ENCODE results near the gene SUV39H2.
A peak's percentile ranks its signal among the peaks of the same experiment; 100 is the strongest.
"Not testable (repeated sequence)": the region's sequence is repeated elsewhere in the genome, so short reads cannot be mapped to it uniquely, and the experiment has no call there.

The SUV39H2 gene

GRCh38 chr10:14876764-14877163 is 1.9 kb upstream of the SUV39H2 start:
- no peak for DNase-seq

- peak in 2 of 4 experiments; percentile 13 to 14 for DNase-seq
Observed at GRCh38 chr10:14879124-14879927, 660 bp downstream of the SUV39H2 start.

- no peak for DNase-seq
Observed at GRCh38 chr10:14879928-14880193, 1.2 kb downstream of the SUV39H2 start.

- no peak for DNase-seq
Observed at GRCh38 chr10:14880229-14880628, 1.6 kb downstream of the SUV39H2 start.

GRCh38 chr10:14884082-14884481 is 5.4 kb downstream of the SUV39H2 start:
- no peak for DNase-seq

- no peak for DNase-seq
Observed at GRCh38 chr10:14889318-14889717, 10.7 kb downstream of the SUV39H2 start.

- no peak for DNase-seq
Observed at GRCh38 chr10:14891151-14891550, 12.5 kb downstream of the SUV39H2 start.

- DNase-seq, result no peak
Observed at GRCh38 chr10:14904316-14904732, 25.7 kb downstream of the SUV39H2 start.

GRCh38 chr10:14904864-14905263 is 26.2 kb downstream of the SUV39H2 start:
- no peak for DNase-seq

- DNase-seq, result no peak
Observed at GRCh38 chr10:14905890-14906289, 27.2 kb downstream of the SUV39H2 start.

GRCh38 chr10:14906765-14907164 is 28.1 kb downstream of the SUV39H2 start:
- no peak for DNase-seq

- not testable (repeated sequence) for DNase-seq
Observed at GRCh38 chr10:14907591-14907990, 28.9 kb downstream of the SUV39H2 start.

- DNase-seq, result no peak
Observed at GRCh38 chr10:14909101-14909500, 30.4 kb downstream of the SUV39H2 start.

GRCh38 chr10:14910953-14911352 is 32.3 kb downstream of the SUV39H2 start:
- DNase-seq, result no peak

GRCh38 chr10:14911801-14912200 is 33.1 kb downstream of the SUV39H2 start:
- no peak for DNase-seq

GRCh38 chr10:14916600-14916999 is 37.9 kb downstream of the SUV39H2 start:
- DNase-seq, result no peak

GRCh38 chr10:14917827-14918226 is 39.2 kb downstream of the SUV39H2 start:
- no peak for DNase-seq

GRCh38 chr10:14918964-14919363 is 40.3 kb downstream of the SUV39H2 start:
- no peak for DNase-seq

- DNase-seq, result no peak
Observed at GRCh38 chr10:14924013-14924412, 45.3 kb downstream of the SUV39H2 start.

- no peak for DNase-seq
Observed at GRCh38 chr10:14925268-14925667, 46.6 kb downstream of the SUV39H2 start.

- no peak for DNase-seq
Observed at GRCh38 chr10:14926061-14926470, 47.4 kb downstream of the SUV39H2 start.

- no peak for DNase-seq
Observed at GRCh38 chr10:14926722-14927416, 48.2 kb downstream of the SUV39H2 start.

- no peak for DNase-seq
Observed at GRCh38 chr10:14930610-14931009, 51.9 kb downstream of the SUV39H2 start.

- no peak for DNase-seq
Observed at GRCh38 chr10:14936584-14936983, 57.9 kb downstream of the SUV39H2 start.

GRCh38 chr10:14938971-14939370 is 60.3 kb downstream of the SUV39H2 start:
- DNase-seq, result not testable (repeated sequence)
